ENCODE measurements around the gene SIRT3. TPM values are rescaled to one million over a fixed set of nuclear protein-coding genes. Genes with fewer than 3 reads are reported as not detected.

Gene SIRT3
- total RNA-seq, 3 donors from 2014 or later (not counting 1 experiment from before 2014, with no cell fraction given) = 20.1 to 24.2 (median 21.2) TPM

- peaks cover 40% of the 10 kb centered on the region for H3K36me3 ChIP-seq (ENCODE audit: control insufficient read depth, insufficient read depth, low read length)
- intact Hi-C loops (cut with micrococcal nuclease) = loop anchor here (5.0 kb wide), 2 partner anchors 54 to 194 kb away; partner anchors contain the start of gene IFITM2
- no peak overlapping the region for H3K4me3 Mint-ChIP-seq
- ATAC-seq = no peak
- no peak overlapping the region for H3K27ac Mint-ChIP-seq
- peaks cover 17% of the 10 kb centered on the region for H3K4me1 ChIP-seq (ENCODE audit: control insufficient read depth, insufficient read depth, low read length)
- no peaks in the 10 kb centered on the region for H3K9me3 ChIP-seq (ENCODE audit: control insufficient read depth, insufficient read depth, low read length)
- WGBS (ENCODE audit: insufficient coverage) = 93% methylated on average over 13 of the region's 13 CpGs
- no peak overlapping the region for H3K27ac ChIP-seq (ENCODE audit: low read length)
- no peaks in the 10 kb centered on the region for H3K27me3 ChIP-seq (ENCODE audit: control insufficient read depth, insufficient read depth, low read length)
- H3K4me3 ChIP-seq (ENCODE audit: low read length) = no peak overlapping the region
- no peaks in the 10 kb centered on the region for H3K9me3 Mint-ChIP-seq
- no peak for TF ChIP-seq CTCF (IDR thresholded peaks at IDR 0.05)
- H3K27me3 Mint-ChIP-seq (ENCODE audit: low read depth in 2 of 2) = no peaks in the 10 kb centered on the region
- DNase-seq = no peak
- H3K36me3 Mint-ChIP-seq = peaks cover 24% of the 10 kb centered on the region
- peaks cover 0 to 13% of the 10 kb centered on the region in 2 donors for H3K4me1 Mint-ChIP-seq
These were observed 17.2 kb upstream of the SIRT3 start for GRCh38 chr11:253160-253885.

- ATAC-seq = no peak
- Mint-ChIP-seq H3K4me1 (peaks cover 0 to 13% of the 10 kb centered on the region in 2 donors), H3K36me3 (peaks cover 27% of the 10 kb centered on the region), H3K9me3 (no peaks in the 10 kb centered on the region), H3K27me3 (ENCODE audit: low read depth in 2 of 2) (no peaks in the 10 kb centered on the region), H3K27ac (no peak overlapping the region), H3K4me3 (no peak overlapping the region)
- Histone ChIP-seq H3K4me1 (ENCODE audit: control insufficient read depth, insufficient read depth, low read length) (peaks cover 14% of the 10 kb centered on the region), H3K27me3 (ENCODE audit: control insufficient read depth, insufficient read depth, low read length) (no peaks in the 10 kb centered on the region), H3K9me3 (ENCODE audit: control insufficient read depth, insufficient read depth, low read length) (no peaks in the 10 kb centered on the region), H3K36me3 (ENCODE audit: control insufficient read depth, insufficient read depth, low read length) (peaks cover 47% of the 10 kb centered on the region), H3K27ac (ENCODE audit: low read length) (no peak overlapping the region), H3K4me3 (ENCODE audit: low read length) (no peak overlapping the region)
- TF ChIP-seq CTCF (IDR thresholded peaks at IDR 0.05) = no peak
- 94% methylated on average over 8 of the region's 8 CpGs for WGBS (ENCODE audit: insufficient coverage)
- intact Hi-C loops (cut with micrococcal nuclease) = loop anchor here (5.0 kb wide), 2 partner anchors 55 to 195 kb away; partner anchors contain the start of gene IFITM2
- DNase-seq = no peak
These were observed 16.5 kb upstream of the SIRT3 start for GRCh38 chr11:252666-253065.

GRCh38 chr11:251550-251949 is 15.4 kb upstream of the SIRT3 start:
- Mint-ChIP-seq H3K4me1 (peaks cover 0 to 13% of the 10 kb centered on the region in 2 donors), H3K27ac (no peak overlapping the region), H3K4me3 (no peak overlapping the region), H3K36me3 (peaks cover 33% of the 10 kb centered on the region), H3K9me3 (no peaks in the 10 kb centered on the region), H3K27me3 (ENCODE audit: low read depth in 2 of 2) (no peaks in the 10 kb centered on the region)
- Histone ChIP-seq H3K4me1 (ENCODE audit: control insufficient read depth, insufficient read depth, low read length) (peaks cover 5% of the 10 kb centered on the region), H3K27me3 (ENCODE audit: control insufficient read depth, insufficient read depth, low read length) (no peaks in the 10 kb centered on the region), H3K9me3 (ENCODE audit: control insufficient read depth, insufficient read depth, low read length) (no peaks in the 10 kb centered on the region), H3K27ac (ENCODE audit: low read length) (no peak overlapping the region), H3K4me3 (ENCODE audit: low read length) (no peak overlapping the region), H3K36me3 (ENCODE audit: control insufficient read depth, insufficient read depth, low read length) (peaks cover 56% of the 10 kb centered on the region)
- no peak for TF ChIP-seq CTCF (IDR thresholded peaks at IDR 0.05)
- DNase-seq = peak in 1 of 2 donors; percentile 34
- no peak for ATAC-seq
- intact Hi-C loops (cut with micrococcal nuclease) = loop anchor here (2.0 to 5.0 kb wide), 3 partner anchors 56 to 196 kb away; partner anchors contain the start of gene IFITM2
- 94% methylated on average over 10 of the region's 10 CpGs for WGBS (ENCODE audit: insufficient coverage)

Data from natural killer cell (primary cell).